H1 (cell line): ENCODE data around the gene KATNAL2. TPM values are rescaled to one million over a fixed set of nuclear protein-coding genes. Genes with fewer than 3 reads are reported as not detected.

Experiments
- CTCF ChIA-PET: fragments of 300-600 bp; sonication (Branson Sonifier 250); formaldehyde crosslinking; loops from one replicate; lab custom pipeline; 2021; ENCODE audit not compliant: partially characterized antibody; lab: Charles Lee
- POLR2A ChIA-PET: fragments of 300-600 bp; sonication (Branson Sonifier 250); formaldehyde crosslinking; loops from one replicate; lab custom pipeline; 2021; ENCODE audit warnings: inconsistent platforms; ENCODE audit not compliant: partially characterized antibody; lab: Charles Lee
- DNase-seq, 2 experiments: peaks; one replicate each; pipeline versions ENCODE4 v3.0.0 to v3.0.0-alpha.2; 2010 to 2022; ENCODE audit warnings: low spot score in 2 of 2, low read depth in 1 of 2, mixed read lengths in 1 of 2
- FAIRE-seq: peaks from 2 replicates; lab custom pipeline; 2011; peaks lifted over from hg19 to GRCh38; lab: Jason Lieb, UNC
- H2AFZ ChIP-seq: 2 replicates; pipeline ENCODE4 v1.8.1; 2012; ENCODE audit warnings: low read length, inconsistent platforms
- H2AK5ac ChIP-seq: 2 replicates; pipeline ENCODE4 v1.6.1; 2013; ENCODE audit warnings: low read depth, low read length
- H2BK120ac ChIP-seq: replicated peaks from 2 replicates; pipeline ENCODE3; 2013; ENCODE audit warnings: low read depth, low read length, inconsistent platforms
- H2BK12ac ChIP-seq: 2 replicates; pipeline ENCODE4 v1.6.1; 2013; ENCODE audit warnings: low read depth, low read length
- H2BK15ac ChIP-seq: 2 replicates; pipeline ENCODE4 v1.6.1; 2013; ENCODE audit warnings: low read length
- H2BK20ac ChIP-seq: 2 replicates; pipeline ENCODE4 v1.6.1; 2013; ENCODE audit warnings: low read length
- H2BK5ac ChIP-seq: 2 replicates; pipeline ENCODE4 v1.6.1; 2013; ENCODE audit warnings: low read depth, low read length
- H3K14ac ChIP-seq: 2 replicates; pipeline ENCODE4 v1.6.1; 2013; ENCODE audit warnings: inconsistent platforms; ENCODE audit not compliant: insufficient read length
- H3K18ac ChIP-seq: 2 replicates; pipeline ENCODE4 v1.6.1; 2013; ENCODE audit warnings: low read length; ENCODE audit errors: extremely low read depth
- H3K23ac ChIP-seq: 2 replicates; pipeline ENCODE4 v1.6.1; 2013; ENCODE audit warnings: inconsistent platforms; ENCODE audit not compliant: insufficient read length
- H3K23me2 ChIP-seq: 2 replicates; pipeline ENCODE4 v1.6.1; 2013; ENCODE audit warnings: low read depth, low read length
- H3K27ac ChIP-seq: 2 replicates; pipeline ENCODE4 v1.6.1; 2011; ENCODE audit warnings: low read depth, low read length, inconsistent platforms
- H3K27me3 ChIP-seq, 4 experiments: replicated peaks in 1 of 4; 1 replicate in 1 of 4; 2 replicates in 3 of 4; pipeline versions ENCODE4 v1.6.1 to v1.8.1; 2011 to 2013; ENCODE audit warnings: low read length in 3 of 4, mild to moderate bottlenecking in 3 of 4, inconsistent platforms in 2 of 4, mixed read lengths in 2 of 4, moderate library complexity in 1 of 4; ENCODE audit not compliant: control insufficient read depth in 3 of 4, insufficient read depth in 3 of 4; ENCODE audit errors: extremely low read depth in 1 of 4
- H3K36me3 ChIP-seq, 4 experiments: 2 replicates each; pipeline versions ENCODE4 v1.6.1 to v1.8.1; 2011 to 2013; ENCODE audit warnings: mild to moderate bottlenecking in 4 of 4, low read length in 3 of 4, moderate library complexity in 2 of 4, control low read depth in 1 of 4, inconsistent platforms in 1 of 4; ENCODE audit not compliant: insufficient read depth in 4 of 4, control insufficient read depth in 2 of 4
- H3K4ac ChIP-seq: replicated peaks from 2 replicates; pipeline ENCODE3; 2013; ENCODE audit warnings: low read length, low read depth, mixed read lengths, inconsistent platforms; ENCODE audit not compliant: insufficient read length
- H3K4me1 ChIP-seq, 4 experiments: replicated peaks in 1 of 4; 1 replicate in 1 of 4; 2 replicates in 3 of 4; pipeline versions ENCODE4 v1.6.1 to v1.8.1; 2011 to 2013; ENCODE audit warnings: low read length in 3 of 4, inconsistent platforms in 2 of 4, mixed read lengths in 1 of 4; ENCODE audit not compliant: insufficient read depth in 4 of 4, control insufficient read depth in 3 of 4
- H3K4me2 ChIP-seq, 2 experiments: 2 replicates each; pipeline versions ENCODE4 v1.6.1 to v1.8.1; 2011 to 2013; ENCODE audit warnings: low read depth in 2 of 2, low read length in 2 of 2, control low read depth in 1 of 2, inconsistent platforms in 1 of 2, mild to moderate bottlenecking in 1 of 2; ENCODE audit not compliant: insufficient read depth in 1 of 2
- H3K4me3 ChIP-seq, 4 experiments: fragments of 200-600, 300-600 bp in 1 of 4; sonication (generic), shearing (Covaris generic), sonication (Bioruptor Twin) in 1 of 4; 2 replicates each; pipeline versions ENCODE4 v1.5.1 to v1.8.1; 2011 to 2016; ENCODE audit warnings: low read length in 4 of 4, low read depth in 3 of 4, control low read depth in 2 of 4, inconsistent platforms in 2 of 4, mild to moderate bottlenecking in 2 of 4, mixed read lengths in 1 of 4, moderate library complexity in 1 of 4; ENCODE audit not compliant: insufficient read depth in 2 of 4; ENCODE audit errors: extremely low read depth in 1 of 4
- H3K56ac ChIP-seq: replicated peaks from 2 replicates; pipeline ENCODE3; 2013; ENCODE audit warnings: low read depth, mild to moderate bottlenecking, mixed read lengths, low read length, inconsistent platforms; ENCODE audit not compliant: insufficient read length
- H3K79me1 ChIP-seq: 2 replicates; pipeline ENCODE4 v1.6.1; 2013; ENCODE audit warnings: low read depth, low read length, control low read depth
- H3K79me2 ChIP-seq, 2 experiments: 2 replicates each; pipeline versions ENCODE4 v1.6.1 to v1.8.1; 2012 to 2013; ENCODE audit warnings: low read length in 2 of 2, mild to moderate bottlenecking in 2 of 2, inconsistent platforms in 1 of 2; ENCODE audit not compliant: insufficient read depth in 2 of 2, control insufficient read depth in 1 of 2
- H3K9ac ChIP-seq, 4 experiments: replicated peaks in 1 of 4; 1 replicate in 1 of 4; 2 replicates in 3 of 4; pipeline versions ENCODE4 v1.6.1 to v1.8.1; 2011 to 2013; ENCODE audit warnings: low read depth in 3 of 4, low read length in 3 of 4, control low read depth in 2 of 4, mild to moderate bottlenecking in 2 of 4, moderate library complexity in 2 of 4, inconsistent platforms in 1 of 4; ENCODE audit errors: extremely low read depth in 1 of 4
- H3K9me3 ChIP-seq, 2 experiments: 2 replicates each; pipeline versions ENCODE4 v1.6.1 to v1.8.1; 2012 to 2013; ENCODE audit warnings: mild to moderate bottlenecking in 2 of 2, moderate library complexity in 2 of 2, control low read depth in 1 of 2, inconsistent platforms in 1 of 2, low read depth in 1 of 2, low read length in 1 of 2, mixed read lengths in 1 of 2; ENCODE audit not compliant: insufficient read depth in 2 of 2
- H4K20me1 ChIP-seq, 2 experiments: replicated peaks in 1 of 2; 2 replicates each; pipeline versions ENCODE3 to v1.8.1; 2011 to 2013; ENCODE audit warnings: inconsistent platforms in 2 of 2, low read length in 2 of 2, mild to moderate bottlenecking in 1 of 2; ENCODE audit not compliant: insufficient read depth in 2 of 2, control insufficient read depth in 1 of 2
- H4K5ac ChIP-seq: 2 replicates; pipeline ENCODE4 v1.6.1; 2013; ENCODE audit warnings: low read length, low read depth, mixed read lengths, inconsistent platforms; ENCODE audit not compliant: insufficient read length
- H4K8ac ChIP-seq: 2 replicates; pipeline ENCODE4 v1.8.0; 2013; ENCODE audit warnings: mild to moderate bottlenecking, moderate library complexity, low read length, inconsistent platforms; ENCODE audit not compliant: insufficient read depth; ENCODE audit errors: extremely low read depth
- H4K91ac ChIP-seq: replicated peaks from 2 replicates; pipeline ENCODE3; 2013; ENCODE audit warnings: low read length, mixed read lengths, inconsistent platforms; ENCODE audit not compliant: insufficient read length
- ASH2L ChIP-seq: fragments of 200-600, 300-600 bp; sonication (generic); IDR thresholded peaks from one replicate; pipeline ENCODE4 v1.7.1; 2017; ENCODE audit warnings: low read length
- EP300 ChIP-seq, 2 experiments: IDR thresholded peaks; 1 replicate in 1 of 2; 2 replicates in 1 of 2; pipeline ENCODE4 v1.6.1; 2011 to 2012; ENCODE audit warnings: low read depth in 2 of 2, low read length in 2 of 2, mild to moderate bottlenecking in 2 of 2, borderline replicate concordance in 1 of 2, inconsistent platforms in 1 of 2, moderate library complexity in 1 of 2
- KDM4A ChIP-seq: IDR thresholded peaks from one replicate; pipeline ENCODE4 v1.7.1; 2012; ENCODE audit warnings: low read depth, mild to moderate bottlenecking, moderate library complexity, low read length, inconsistent platforms; ENCODE audit not compliant: severe bottlenecking
- KDM5A ChIP-seq: fragments of 200-600 bp; IDR thresholded peaks from 2 replicates; pipeline ENCODE4 v1.7.1; 2012; ENCODE audit warnings: mild to moderate bottlenecking, low read length, inconsistent platforms, mixed read lengths
- POLR2A ChIP-seq, 2 experiments: IDR thresholded peaks; 1 replicate in 1 of 2; 2 replicates in 1 of 2; pipeline ENCODE4 v1.6.1; 2011; ENCODE audit warnings: low read depth in 2 of 2, low read length in 2 of 2, mild to moderate bottlenecking in 2 of 2; ENCODE audit errors: control extremely low read depth in 1 of 2
- RBBP5 ChIP-seq: IDR thresholded peaks from 2 replicates; pipeline ENCODE4 v1.7.1; 2012; ENCODE audit warnings: low read depth, mild to moderate bottlenecking, inconsistent platforms, low read length, moderate library complexity, borderline replicate concordance
- RFX5 ChIP-seq: IDR thresholded peaks from 2 replicates; pipeline ENCODE4 v1.6.1; 2011; ENCODE audit warnings: low read depth, low read length, improper control_type of control experiment, borderline replicate concordance
- RXRA ChIP-seq: IDR thresholded peaks from 2 replicates; pipeline ENCODE4 v1.6.1; 2011; ENCODE audit warnings: low read depth, mild to moderate bottlenecking, low read length, moderate library complexity; ENCODE audit not compliant: insufficient read depth
- SAP30 ChIP-seq: fragments of 300-600 bp; sonication (generic); IDR thresholded peaks from 2 replicates; pipeline ENCODE4 v1.7.1; 2012; ENCODE audit warnings: low read length, moderate library complexity, mild to moderate bottlenecking, inconsistent platforms; ENCODE audit not compliant: insufficient read depth, insufficient replicate concordance
- SP2 ChIP-seq: IDR thresholded peaks from 2 replicates; pipeline ENCODE4 v1.6.1; 2012; ENCODE audit warnings: mild to moderate bottlenecking, low read length, inconsistent platforms
- SRF ChIP-seq: IDR thresholded peaks from 2 replicates; pipeline ENCODE4 v1.6.1; 2011; ENCODE audit warnings: mild to moderate bottlenecking, low read depth, low read length, moderate library complexity
- TAF1 ChIP-seq: IDR thresholded peaks from 2 replicates; pipeline ENCODE4 v1.6.1; 2011; ENCODE audit warnings: mild to moderate bottlenecking, low read depth, low read length
- WGBS, 2 experiments: shearing (Covaris generic) in 1 of 2; methylation state at CpG; one replicate each; pipeline versions ENCODE4 v1.1.6 to v1.1.7; 2013 to 2015; ENCODE audit warnings: low lambda C conversion rate in 2 of 2, mixed read lengths in 2 of 2, inconsistent platforms in 1 of 2, low coverage in 1 of 2, missing lambda C conversion rate in 1 of 2; ENCODE audit not compliant: insufficient replicate concordance in 2 of 2, insufficient coverage in 1 of 2, insufficient read length in 1 of 2; ENCODE audit errors: extremely low coverage in 1 of 2, missing lambda C conversion rate in 1 of 2; 5-methylcytosine and 5-hydroxymethylcytosine counted together
- polyA plus RNA-seq, 7 experiments: library from polyadenylated mRNA; depleted of rRNA in 3 of 7; stranded (reverse) in 5 of 7; unstranded in 2 of 7; fragments of >200 nt in 5 of 7; fragments of 200-250 nt in 2 of 7; gene quantifications; 1 replicate in 5 of 7; 2 replicates in 1 of 7; 4 replicates in 1 of 7; pipeline versions ENCODE4 v1.2.1 to v1.2.3, GENCODE V29; 2011 to 2013; ENCODE audit warnings: missing spikeins in 2 of 7, mixed read lengths in 2 of 7
- total RNA-seq: library from RNA; stranded (reverse); fragmentation: NEBNext Ultra II Directional; extraction: Animal tissue kit (Norgen Biotek cat#: 25700); gene quantifications from 2 replicates; pipeline ENCODE4 v1.2.1, GENCODE V29; 2021

KATNAL2 gene
- total and polyA plus RNA-seq, 2 of the 8 experiments (the other 6 are each of a cell fraction or from before 2014, with no cell fraction given), result 10.0 to 15.2 TPM

- Histone ChIP-seq H3K56ac (no peak overlapping the region), H4K5ac (no peak overlapping the region), H3K4me2 (peak overlapping the region; percentile 22 to 47; a peak in 3 of 4 replicates), H4K20me1 (peaks cover 0 to 2% of the 10 kb centered on the region in 2 experiments), H2BK12ac (no peak overlapping the region), H2AK5ac (no peak overlapping the region; the same call in 1 of the 2 replicates), H4K91ac (peak overlapping the region; percentile 54), H3K23ac (no peak overlapping the region), H3K79me1 (peaks cover 4% of the 10 kb centered on the region), H2AFZ (no peak overlapping the region), H3K36me3 (peaks cover 0 to 25% (median 6%) of the 10 kb centered on the region in 4 experiments; a peak in 3 of 8 replicates), H2BK20ac (no peak overlapping the region), H2BK120ac (no peak overlapping the region), H3K4me3 (no peak overlapping the region), H3K4me1 (no peaks in the 10 kb centered on the region), H3K79me2 (peaks cover 3 to 82% of the 10 kb centered on the region in 2 experiments; a peak in 3 of 4 replicates), H2BK5ac (peak overlapping the region; percentile 86; the same call in 1 of the 2 replicates), H3K9ac (no peak overlapping the region; a peak in 2 of 7 replicates), H3K23me2 (no peaks in the 10 kb centered on the region), H3K18ac (no peak overlapping the region), H3K4ac (no peak overlapping the region), H3K27ac (peak overlapping the region; percentile 73; the same call in 1 of the 2 replicates), H3K14ac (no peak overlapping the region), H3K27me3 (no peaks in the 10 kb centered on the region), H4K8ac (no peak overlapping the region), H2BK15ac (no peak overlapping the region), H3K9me3 (peaks cover 2 to 11% of the 10 kb centered on the region in 2 experiments; a peak in 3 of 4 replicates)
- WGBS, 2 experiments, result 49% methylated on average over 15 of the region's 15 CpGs; no CpG with 5 or more reads in 1 of the 2 experiments
- POLR2A ChIA-PET, result interaction anchor here (0.6 to 2.6 kb wide), 6 partner anchors 9 to 65 kb away, joined by 3 to 14 read pairs (median 4); partner anchors contain the start of genes KATNAL2 and PIAS2
- FAIRE-seq (peak; percentile 58), DNase-seq (no peak)
- CTCF ChIA-PET, result interaction anchor here (0.6 to 1.1 kb wide), 3 partner anchors 8 to 433 kb away, joined by 3 read pairs; no protein-coding TSS in a partner anchor
- TF ChIP-seq SP2 (no peak), POLR2A (IDR thresholded peaks at IDR 0.05; ENCODE audit: control extremely low read depth in 1 of 2, low read depth in 2 of 2, low read length in 2 of 2) (0 out of 3 replicates have a peak, but pooled peaks of 1 of the 2 experiments have one; percentile 14), RFX5 (no peak), SAP30 (no peak), RXRA (no peak), RBBP5 (no peak), KDM4A (no peak), KDM5A (no peak), EP300 (IDR thresholded peaks at IDR 0.05; ENCODE audit: borderline replicate concordance in 1 of 2, low read depth in 2 of 2, low read length in 2 of 2) (no peak), TAF1 (0 out of 2 replicates have a peak, but pooled peaks have one; percentile 22), SRF (peak; percentile 66; the same call in 1 of the 2 replicates), ASH2L (peak; percentile 51)
Observed at GRCh38 chr18:46877329-46877987, 39.9 kb upstream of the KATNAL2 start.
